ENCODE results near the gene HMCES. TPM values are rescaled to one million over a fixed set of nuclear protein-coding genes. Genes with fewer than 3 reads are reported as not detected.
"Not testable (repeated sequence)": the region's sequence is repeated elsewhere in the genome, so short reads cannot be mapped to it uniquely, and the experiment has no call there.

HMCES gene
- polyA plus RNA-seq, 1 donor, result 32.0 TPM

DNA sequence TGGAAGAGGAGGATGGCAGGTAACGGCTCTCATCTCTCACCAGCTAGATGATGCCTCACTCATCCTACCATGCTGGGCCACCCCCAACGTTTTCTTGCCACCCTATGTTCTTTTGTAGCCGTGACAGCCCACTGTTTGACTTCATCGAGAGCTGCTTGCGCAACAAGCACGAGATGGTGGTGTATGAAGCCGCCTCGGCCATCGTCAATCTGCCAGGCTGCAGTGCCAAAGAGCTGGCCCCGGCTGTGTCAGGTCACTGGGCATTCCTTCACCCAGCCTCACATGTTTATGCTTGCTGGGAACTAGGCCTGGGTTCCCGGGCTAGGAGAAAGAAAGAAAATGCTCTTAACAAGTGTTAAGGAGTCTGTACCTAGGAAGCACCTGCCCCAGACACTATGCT is 21.1 kb upstream of the HMCES start:
- Histone ChIP-seq H3K4me1 (ENCODE audit: control insufficient read depth, insufficient read depth, low read length) (no peaks in the 10 kb centered on the region), H3K36me3 (ENCODE audit: control insufficient read depth, insufficient read depth, low read length) (peaks cover 88% of the 10 kb centered on the region), H3K27ac (ENCODE audit: low read length) (no peak overlapping the region), H3K9me3 (ENCODE audit: control insufficient read depth, low read depth, low read length) (no peaks in the 10 kb centered on the region), H3K4me3 (ENCODE audit: low read length) (no peak overlapping the region), H3K27me3 (ENCODE audit: control insufficient read depth, insufficient read depth, low read length) (no peaks in the 10 kb centered on the region)
- no peak for DNase-seq
- WGBS (ENCODE audit: insufficient coverage, low lambda C conversion rate), result 80% methylated on average over 1 of the region's 11 CpGs

DNA sequence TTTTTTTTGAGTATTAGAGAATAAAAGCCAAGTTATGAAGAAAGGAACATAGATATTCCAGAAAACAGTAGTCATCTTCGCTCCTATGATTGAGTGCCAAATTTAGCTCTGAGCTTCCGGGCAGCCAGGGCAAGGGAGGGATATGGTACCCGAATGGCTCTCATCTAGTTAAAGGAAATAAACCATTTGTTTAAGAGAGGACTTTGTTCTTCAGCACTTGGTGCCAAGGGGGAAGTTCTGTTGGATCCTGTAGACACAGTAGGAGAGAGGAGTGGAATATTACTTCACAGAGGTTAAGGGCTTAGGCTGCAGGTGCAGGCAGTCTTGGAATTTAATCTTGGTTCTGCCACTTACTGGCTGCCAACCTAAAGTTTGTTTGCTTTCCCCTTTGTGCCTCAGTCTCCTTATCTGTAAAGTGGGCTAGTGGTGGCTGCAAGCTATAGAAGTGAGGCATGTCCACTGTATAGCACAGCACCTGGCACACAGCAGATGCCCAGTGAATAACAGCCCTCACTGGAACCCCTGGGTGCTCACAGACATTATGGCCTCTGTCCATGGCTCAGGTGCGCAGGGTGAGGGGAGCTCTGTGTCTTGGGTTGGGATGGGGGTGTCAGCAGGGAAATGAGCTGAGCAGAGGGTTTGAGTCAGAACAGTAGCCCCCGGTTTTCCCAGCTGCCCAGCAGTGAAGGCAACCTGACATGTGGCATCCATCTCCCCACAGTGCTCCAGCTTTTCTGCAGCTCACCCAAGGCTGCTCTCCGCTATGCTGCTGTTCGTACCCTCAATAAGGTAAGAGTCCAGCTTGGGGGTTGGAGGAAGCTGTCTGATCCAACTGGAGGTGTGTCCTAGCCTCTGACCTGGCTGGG is 18.8 kb upstream of the HMCES start:
- no CpG with 5 or more reads among the region's 7 CpGs for WGBS (ENCODE audit: insufficient coverage, low lambda C conversion rate)
- DNase-seq, result no peak
- no peak overlapping the region for H3K4me3 ChIP-seq (ENCODE audit: low read length)

DNA sequence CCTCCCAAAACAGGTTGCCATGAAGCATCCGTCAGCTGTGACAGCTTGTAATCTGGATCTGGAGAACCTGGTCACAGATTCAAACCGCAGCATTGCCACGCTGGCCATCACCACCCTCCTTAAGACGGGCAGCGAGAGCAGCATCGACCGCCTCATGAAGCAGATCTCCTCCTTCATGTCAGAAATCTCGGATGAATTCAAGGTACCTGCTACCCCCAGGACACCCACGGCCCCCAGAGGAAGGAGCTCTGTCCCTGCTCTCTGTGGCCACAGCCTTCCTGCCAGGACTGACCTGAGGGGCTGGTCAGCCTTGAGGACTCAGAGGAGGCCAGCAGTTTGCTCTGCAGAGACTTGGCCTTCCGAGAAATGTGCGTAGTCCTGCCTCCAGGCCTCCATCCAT is 18.1 kb upstream of the HMCES start:
- H3K27ac ChIP-seq (ENCODE audit: low read length), result no peak overlapping the region
- no peaks in the 10 kb centered on the region for H3K4me1 ChIP-seq (ENCODE audit: control insufficient read depth, insufficient read depth, low read length)
- H3K36me3 ChIP-seq (ENCODE audit: control insufficient read depth, insufficient read depth, low read length), result peaks cover 91% of the 10 kb centered on the region
- no CpG with 5 or more reads among the region's 11 CpGs for WGBS (ENCODE audit: insufficient coverage, low lambda C conversion rate)
- no peaks in the 10 kb centered on the region for H3K27me3 ChIP-seq (ENCODE audit: control insufficient read depth, insufficient read depth, low read length)
- no peaks in the 10 kb centered on the region for H3K9me3 ChIP-seq (ENCODE audit: control insufficient read depth, low read depth, low read length)
- H3K4me3 ChIP-seq (ENCODE audit: low read length), result no peak overlapping the region
- DNase-seq, result no peak

More for the DNA sequence above, 18.8 kb upstream of the HMCES start:
- no peaks in the 10 kb centered on the region for H3K27me3 ChIP-seq (ENCODE audit: control insufficient read depth, insufficient read depth, low read length)
- H3K27ac ChIP-seq (ENCODE audit: low read length), result no peak overlapping the region
- no peaks in the 10 kb centered on the region for H3K9me3 ChIP-seq (ENCODE audit: control insufficient read depth, low read depth, low read length)
- H3K36me3 ChIP-seq (ENCODE audit: control insufficient read depth, insufficient read depth, low read length), result peaks cover 91% of the 10 kb centered on the region
- H3K4me1 ChIP-seq (ENCODE audit: control insufficient read depth, insufficient read depth, low read length), result no peaks in the 10 kb centered on the region

DNA sequence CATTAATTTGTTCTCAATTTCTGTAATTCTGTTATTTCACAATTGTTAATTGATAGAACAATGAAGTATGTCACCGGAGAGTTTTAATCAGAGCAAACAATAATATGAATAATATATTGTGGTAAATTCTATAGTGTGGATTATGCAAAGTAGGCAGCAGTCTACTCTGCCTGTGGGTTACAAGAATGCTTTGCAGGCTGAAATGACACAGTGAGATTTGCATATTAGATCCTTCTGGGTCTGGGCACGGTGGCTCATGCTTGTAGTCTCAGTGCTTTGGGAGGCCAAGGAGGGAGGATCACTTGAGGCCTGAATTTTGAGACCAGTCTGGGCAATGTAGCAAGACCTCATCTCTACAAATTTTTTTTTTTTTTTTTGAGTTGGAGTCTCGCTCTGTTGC is 16.8 kb upstream of the HMCES start:
- Histone ChIP-seq H3K9me3 (ENCODE audit: control insufficient read depth, low read depth, low read length) (no peaks in the 10 kb centered on the region), H3K4me1 (ENCODE audit: control insufficient read depth, insufficient read depth, low read length) (no peaks in the 10 kb centered on the region), H3K27ac (ENCODE audit: low read length) (no peak overlapping the region), H3K4me3 (ENCODE audit: low read length) (no peak overlapping the region), H3K36me3 (ENCODE audit: control insufficient read depth, insufficient read depth, low read length) (peaks cover 89% of the 10 kb centered on the region), H3K27me3 (ENCODE audit: control insufficient read depth, insufficient read depth, low read length) (no peaks in the 10 kb centered on the region)
- WGBS (ENCODE audit: insufficient coverage, low lambda C conversion rate), result no CpG with 5 or more reads among the region's 3 CpGs
- DNase-seq, result no peak

DNA sequence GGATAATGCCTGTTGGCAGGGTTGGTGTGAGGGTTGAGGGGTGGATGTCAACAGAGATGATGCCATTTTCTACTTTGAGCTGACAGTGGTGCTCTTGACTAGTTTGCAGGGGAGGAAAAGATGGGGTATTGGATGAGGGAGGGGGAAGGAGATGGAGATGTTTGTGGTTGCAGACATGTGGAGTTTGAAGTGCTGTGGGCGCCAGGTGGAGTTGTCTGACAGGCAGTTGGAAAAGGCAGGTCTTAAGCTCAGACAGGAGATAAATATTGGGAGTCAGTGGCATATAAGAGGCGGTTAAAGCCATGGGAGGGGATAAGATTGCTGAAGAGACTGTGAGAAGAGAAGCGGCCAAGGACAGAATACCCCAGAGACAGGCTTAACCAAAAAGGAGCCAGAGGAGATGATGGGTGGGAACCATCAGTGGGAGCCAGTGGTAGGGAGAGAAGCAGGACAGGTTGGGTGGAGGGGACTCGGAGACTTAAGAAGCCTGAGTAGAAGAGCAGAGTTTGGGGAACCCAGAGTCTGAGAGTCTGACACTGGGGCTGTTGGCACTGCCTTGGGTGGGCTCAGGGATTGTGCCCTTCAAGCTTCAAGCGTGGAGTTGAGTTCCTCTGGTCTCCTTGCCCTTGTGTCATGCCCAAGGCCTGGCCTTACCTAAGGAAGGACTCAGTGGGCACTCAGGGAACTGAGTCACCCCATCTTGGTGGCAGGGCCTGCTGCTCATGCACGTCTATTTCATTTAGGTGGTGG is 15.3 kb upstream of the HMCES start:
- Histone ChIP-seq H3K27me3 (ENCODE audit: control insufficient read depth, insufficient read depth, low read length) (no peaks in the 10 kb centered on the region), H3K9me3 (ENCODE audit: control insufficient read depth, low read depth, low read length) (no peaks in the 10 kb centered on the region), H3K36me3 (ENCODE audit: control insufficient read depth, insufficient read depth, low read length) (peaks cover 89% of the 10 kb centered on the region), H3K27ac (ENCODE audit: low read length) (no peak overlapping the region), H3K4me1 (ENCODE audit: control insufficient read depth, insufficient read depth, low read length) (no peaks in the 10 kb centered on the region), H3K4me3 (ENCODE audit: low read length) (no peak overlapping the region)
- 93% methylated on average over 2 of the region's 6 CpGs for WGBS (ENCODE audit: insufficient coverage, low lambda C conversion rate)
- DNase-seq, result no peak

DNA sequence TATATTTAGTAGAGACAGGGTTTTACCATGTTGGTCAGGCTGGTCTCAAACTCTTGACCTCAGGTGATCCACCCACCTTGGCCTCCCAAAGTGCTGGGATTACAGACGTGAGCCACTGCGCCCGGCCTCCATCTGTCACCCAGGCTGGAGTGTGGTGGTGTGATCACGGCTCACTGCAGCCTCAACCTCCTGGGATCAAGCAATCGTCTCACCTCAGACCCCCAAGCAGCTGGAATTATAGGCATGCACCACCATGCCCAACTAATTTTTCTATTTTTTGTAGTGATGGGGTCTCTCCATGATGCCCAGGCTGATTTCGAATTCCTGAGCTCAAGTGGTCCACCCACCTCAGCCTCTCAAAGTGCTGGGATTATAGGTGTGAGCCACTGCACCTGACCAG is 13.7 kb upstream of the HMCES start:
- WGBS (ENCODE audit: insufficient coverage, low lambda C conversion rate), result no CpG with 5 or more reads among the region's 6 CpGs
- H3K27me3 ChIP-seq (ENCODE audit: control insufficient read depth, insufficient read depth, low read length); H3K4me1 ChIP-seq (ENCODE audit: control insufficient read depth, insufficient read depth, low read length); DNase-seq; H3K9me3 ChIP-seq (ENCODE audit: control insufficient read depth, low read depth, low read length); H3K27ac ChIP-seq (ENCODE audit: low read length); H3K4me3 ChIP-seq (ENCODE audit: low read length): not testable (repeated sequence)
- peaks cover 94% of the 10 kb centered on the region for H3K36me3 ChIP-seq (ENCODE audit: control insufficient read depth, insufficient read depth, low read length)

DNA sequence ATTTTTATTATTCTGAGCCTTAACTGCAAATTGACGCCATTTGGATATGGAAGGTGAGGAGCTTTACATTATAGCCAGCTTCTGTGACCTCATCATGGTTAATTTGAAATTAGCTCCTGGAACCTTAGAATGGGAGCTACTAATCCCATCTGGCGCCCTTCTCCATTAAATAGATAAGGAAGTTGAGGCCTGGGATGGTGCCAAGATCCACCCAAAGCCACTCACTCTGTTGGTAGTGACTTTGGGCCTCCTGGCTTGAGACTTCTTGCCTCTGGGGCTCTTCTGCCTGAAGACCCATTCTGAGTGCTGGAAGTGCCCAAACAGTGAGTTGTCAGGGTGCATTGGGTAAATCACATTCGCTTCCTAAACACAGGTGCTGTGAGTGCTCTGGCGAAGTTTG is 12.0 kb upstream of the HMCES start:
- Histone ChIP-seq H3K9me3 (ENCODE audit: control insufficient read depth, low read depth, low read length) (no peaks in the 10 kb centered on the region), H3K36me3 (ENCODE audit: control insufficient read depth, insufficient read depth, low read length) (peaks cover 92% of the 10 kb centered on the region), H3K4me3 (ENCODE audit: low read length) (no peak overlapping the region), H3K4me1 (ENCODE audit: control insufficient read depth, insufficient read depth, low read length) (no peaks in the 10 kb centered on the region), H3K27ac (ENCODE audit: low read length) (no peak overlapping the region), H3K27me3 (ENCODE audit: control insufficient read depth, insufficient read depth, low read length) (no peaks in the 10 kb centered on the region)
- WGBS (ENCODE audit: insufficient coverage, low lambda C conversion rate), result no CpG with 5 or more reads among the region's 4 CpGs
- no peak for DNase-seq

DNA sequence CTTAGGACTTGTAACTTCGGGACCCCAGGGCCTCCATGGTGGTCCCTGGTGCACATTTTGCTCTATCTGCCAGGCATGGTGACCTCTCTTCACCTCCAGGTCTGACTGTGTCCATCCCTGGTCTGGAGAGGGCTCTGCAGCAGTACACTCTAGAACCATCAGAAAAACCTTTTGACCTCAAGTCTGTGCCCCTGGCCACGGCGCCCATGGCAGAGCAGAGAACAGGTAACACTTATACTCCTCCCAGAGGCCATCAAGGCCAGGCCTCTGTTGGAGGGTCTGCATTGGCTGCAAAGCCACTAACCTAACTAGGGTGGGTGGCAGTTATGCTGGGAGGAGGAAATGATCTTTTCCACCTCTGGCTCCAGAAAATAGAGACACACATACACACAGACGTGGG is 10.3 kb upstream of the HMCES start:
- no peak overlapping the region for H3K27ac ChIP-seq (ENCODE audit: low read length)
- no CpG with 5 or more reads among the region's 4 CpGs for WGBS (ENCODE audit: insufficient coverage, low lambda C conversion rate)
- no peaks in the 10 kb centered on the region for H3K27me3 ChIP-seq (ENCODE audit: control insufficient read depth, insufficient read depth, low read length)
- H3K9me3 ChIP-seq (ENCODE audit: control insufficient read depth, low read depth, low read length), result no peaks in the 10 kb centered on the region
- no peak for DNase-seq
- no peak overlapping the region for H3K4me3 ChIP-seq (ENCODE audit: low read length)
- peaks cover 90% of the 10 kb centered on the region for H3K36me3 ChIP-seq (ENCODE audit: control insufficient read depth, insufficient read depth, low read length)
- H3K4me1 ChIP-seq (ENCODE audit: control insufficient read depth, insufficient read depth, low read length), result no peaks in the 10 kb centered on the region

DNA sequence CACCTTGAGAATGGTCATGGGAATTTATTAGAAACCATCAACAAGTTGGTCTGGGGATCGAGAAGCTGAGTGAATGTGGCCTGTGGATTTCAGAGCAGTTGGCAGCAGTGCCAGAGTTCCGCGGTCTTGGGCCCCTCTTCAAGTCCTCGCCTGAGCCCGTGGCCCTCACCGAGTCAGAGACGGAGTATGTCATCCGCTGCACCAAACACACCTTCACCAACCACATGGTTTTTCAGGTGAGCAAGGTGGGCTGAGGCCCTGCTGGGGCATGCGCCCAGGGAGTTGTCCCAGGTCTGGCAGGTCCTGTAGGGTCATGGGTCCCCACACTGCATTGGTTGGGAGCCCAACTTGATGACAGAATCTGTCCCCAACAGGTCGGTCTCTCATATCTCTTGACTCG is 7.0 kb upstream of the HMCES start:
- H3K9me3 ChIP-seq (ENCODE audit: control insufficient read depth, low read depth, low read length), result no peaks in the 10 kb centered on the region
- WGBS (ENCODE audit: insufficient coverage, low lambda C conversion rate), result no CpG with 5 or more reads among the region's 11 CpGs
- no peak for DNase-seq
- H3K27me3 ChIP-seq (ENCODE audit: control insufficient read depth, insufficient read depth, low read length), result no peaks in the 10 kb centered on the region
- no peaks in the 10 kb centered on the region for H3K4me1 ChIP-seq (ENCODE audit: control insufficient read depth, insufficient read depth, low read length)
- H3K4me3 ChIP-seq (ENCODE audit: low read length), result no peak overlapping the region
- H3K27ac ChIP-seq (ENCODE audit: low read length), result no peak overlapping the region
- H3K36me3 ChIP-seq (ENCODE audit: control insufficient read depth, insufficient read depth, low read length), result peaks cover 86% of the 10 kb centered on the region

DNA sequence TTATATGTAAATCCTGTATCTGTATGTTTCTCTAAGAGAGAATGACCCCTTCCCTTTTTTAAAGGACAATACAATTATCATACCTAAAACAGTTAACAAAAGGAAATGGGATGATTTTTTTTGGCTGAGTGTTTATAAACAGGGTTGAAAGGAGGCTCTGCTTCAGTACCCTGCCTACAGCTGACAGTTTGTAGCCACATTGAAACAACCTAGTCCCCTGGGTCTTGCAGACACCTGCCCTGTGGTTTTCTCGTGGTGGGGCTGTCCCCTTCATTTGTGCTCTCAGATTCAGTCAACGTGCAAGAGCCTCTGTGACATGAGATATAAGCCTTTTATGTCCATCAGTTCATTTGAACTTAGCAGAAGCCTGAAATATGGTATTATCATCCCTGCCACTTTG is 2.3 kb upstream of the HMCES start:
- no CpG with 5 or more reads among the region's 2 CpGs for WGBS (ENCODE audit: insufficient coverage, low lambda C conversion rate)
- H3K4me3 ChIP-seq (ENCODE audit: low read length), result no peak overlapping the region
- H3K36me3 ChIP-seq (ENCODE audit: control insufficient read depth, insufficient read depth, low read length), result peaks cover 55% of the 10 kb centered on the region
- H3K27me3 ChIP-seq (ENCODE audit: control insufficient read depth, insufficient read depth, low read length), result no peaks in the 10 kb centered on the region
- H3K9me3 ChIP-seq (ENCODE audit: control insufficient read depth, low read depth, low read length), result no peaks in the 10 kb centered on the region
- peaks cover 9% of the 10 kb centered on the region for H3K4me1 ChIP-seq (ENCODE audit: control insufficient read depth, insufficient read depth, low read length)
- no peak overlapping the region for H3K27ac ChIP-seq (ENCODE audit: low read length)
- DNase-seq, result no peak
